WI38 (cell line): ENCODE results near the gene OPCML.

ENCODE experiments used
- H3K4me3 ChIP-seq: 2 replicates; pipeline ENCODE4 v1.5.1; 2011; ENCODE audit warnings: low read depth, mild to moderate bottlenecking, control low read depth, low read length
- TF ChIP-seq, protein P1 (sequence below): IDR thresholded peaks from 2 replicates; pipeline ENCODE4 v1.5.1; 2012; ENCODE audit warnings: low read depth, mild to moderate bottlenecking, control low read depth, low read length

OPCML gene

DNA sequence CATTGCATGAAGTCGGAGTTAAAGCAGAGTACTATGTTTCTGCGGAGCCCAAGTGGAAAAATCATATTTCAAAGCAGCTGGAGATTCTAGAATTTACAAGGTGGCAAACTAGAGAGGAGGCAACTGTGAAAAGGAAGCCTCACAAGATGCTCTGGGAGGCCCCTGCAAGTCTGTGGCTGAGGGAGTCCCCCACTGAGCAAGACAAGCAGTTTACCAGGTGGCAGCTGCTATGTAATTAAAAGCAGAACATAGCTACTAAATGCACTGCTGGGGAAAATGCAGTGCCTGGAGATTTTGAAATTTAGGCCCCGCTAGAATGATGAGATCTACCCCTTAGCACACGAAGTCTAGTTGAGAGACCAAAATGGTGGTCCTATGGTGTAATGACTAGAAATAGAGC lies 728.0 kb downstream of the OPCML start:
- TF ChIP-seq, protein P1, sequence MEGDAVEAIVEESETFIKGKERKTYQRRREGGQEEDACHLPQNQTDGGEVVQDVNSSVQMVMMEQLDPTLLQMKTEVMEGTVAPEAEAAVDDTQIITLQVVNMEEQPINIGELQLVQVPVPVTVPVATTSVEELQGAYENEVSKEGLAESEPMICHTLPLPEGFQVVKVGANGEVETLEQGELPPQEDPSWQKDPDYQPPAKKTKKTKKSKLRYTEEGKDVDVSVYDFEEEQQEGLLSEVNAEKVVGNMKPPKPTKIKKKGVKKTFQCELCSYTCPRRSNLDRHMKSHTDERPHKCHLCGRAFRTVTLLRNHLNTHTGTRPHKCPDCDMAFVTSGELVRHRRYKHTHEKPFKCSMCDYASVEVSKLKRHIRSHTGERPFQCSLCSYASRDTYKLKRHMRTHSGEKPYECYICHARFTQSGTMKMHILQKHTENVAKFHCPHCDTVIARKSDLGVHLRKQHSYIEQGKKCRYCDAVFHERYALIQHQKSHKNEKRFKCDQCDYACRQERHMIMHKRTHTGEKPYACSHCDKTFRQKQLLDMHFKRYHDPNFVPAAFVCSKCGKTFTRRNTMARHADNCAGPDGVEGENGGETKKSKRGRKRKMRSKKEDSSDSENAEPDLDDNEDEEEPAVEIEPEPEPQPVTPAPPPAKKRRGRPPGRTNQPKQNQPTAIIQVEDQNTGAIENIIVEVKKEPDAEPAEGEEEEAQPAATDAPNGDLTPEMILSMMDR: no peak
- no peak overlapping the region for H3K4me3 ChIP-seq

DNA sequence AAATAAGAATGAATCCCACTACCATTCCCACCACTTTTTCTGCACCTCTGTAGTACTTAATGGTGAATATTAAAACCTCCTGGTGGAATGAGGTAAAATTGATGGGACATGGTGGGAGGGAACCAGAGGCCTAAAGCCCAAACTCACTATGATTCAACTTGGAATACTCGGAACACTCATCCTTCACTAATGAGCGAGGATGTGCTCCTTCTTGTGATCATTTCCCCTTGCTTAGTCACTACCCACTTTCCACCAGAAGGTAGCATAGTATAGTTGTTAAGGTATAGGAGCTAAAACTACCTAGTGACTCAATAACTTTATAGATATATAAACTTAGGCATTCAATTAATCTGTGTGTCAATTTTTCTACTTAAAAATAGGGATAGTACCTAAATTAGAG lies 728.9 kb downstream of the OPCML start:
- H3K4me3 ChIP-seq: no peak overlapping the region

DNA sequence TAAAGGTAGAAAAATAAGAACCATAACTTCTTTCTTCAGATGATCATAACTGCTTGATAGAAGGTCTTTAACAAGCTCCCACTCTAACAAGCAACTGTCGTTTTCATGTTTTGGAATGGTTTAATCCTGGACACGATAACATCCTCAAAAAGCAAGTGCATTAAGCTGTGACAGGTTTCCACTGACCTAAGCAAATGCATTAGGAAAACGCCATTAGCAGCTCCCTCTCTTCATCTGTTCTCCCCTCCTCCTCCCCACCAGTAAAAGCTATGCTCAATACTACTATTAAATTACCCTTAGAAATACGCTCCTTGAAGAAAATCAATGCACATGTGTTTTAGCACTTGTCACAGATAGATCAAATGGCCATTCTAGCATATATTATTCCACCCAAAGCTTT lies 729.4 kb downstream of the OPCML start:
- H3K4me3 ChIP-seq: no peak overlapping the region
- TF ChIP-seq, protein P1: no peak

More for the DNA sequence above, 728.9 kb downstream of the OPCML start:
- TF ChIP-seq, protein P1: no peak

DNA sequence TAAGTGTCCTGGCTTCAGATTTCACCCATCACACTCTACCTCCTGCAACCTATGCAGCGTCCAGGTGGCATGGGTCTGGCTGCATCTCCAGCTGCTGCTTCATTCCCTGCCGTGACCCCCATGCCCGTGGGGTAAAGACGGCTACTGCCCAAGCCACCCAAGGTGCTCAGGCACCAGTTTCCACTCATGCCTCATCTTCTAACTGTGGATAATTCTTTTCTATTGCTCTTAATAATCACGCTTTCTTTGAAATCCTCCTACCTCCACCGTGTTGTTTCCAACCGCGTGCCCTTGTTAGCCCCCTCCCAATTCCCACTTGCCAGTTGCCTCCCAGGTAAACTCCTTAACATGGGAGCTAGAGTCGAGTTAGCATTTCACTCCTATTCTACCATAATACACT lies 738.5 kb downstream of the OPCML start:
- TF ChIP-seq, protein P1: no peak
- no peak overlapping the region for H3K4me3 ChIP-seq

DNA sequence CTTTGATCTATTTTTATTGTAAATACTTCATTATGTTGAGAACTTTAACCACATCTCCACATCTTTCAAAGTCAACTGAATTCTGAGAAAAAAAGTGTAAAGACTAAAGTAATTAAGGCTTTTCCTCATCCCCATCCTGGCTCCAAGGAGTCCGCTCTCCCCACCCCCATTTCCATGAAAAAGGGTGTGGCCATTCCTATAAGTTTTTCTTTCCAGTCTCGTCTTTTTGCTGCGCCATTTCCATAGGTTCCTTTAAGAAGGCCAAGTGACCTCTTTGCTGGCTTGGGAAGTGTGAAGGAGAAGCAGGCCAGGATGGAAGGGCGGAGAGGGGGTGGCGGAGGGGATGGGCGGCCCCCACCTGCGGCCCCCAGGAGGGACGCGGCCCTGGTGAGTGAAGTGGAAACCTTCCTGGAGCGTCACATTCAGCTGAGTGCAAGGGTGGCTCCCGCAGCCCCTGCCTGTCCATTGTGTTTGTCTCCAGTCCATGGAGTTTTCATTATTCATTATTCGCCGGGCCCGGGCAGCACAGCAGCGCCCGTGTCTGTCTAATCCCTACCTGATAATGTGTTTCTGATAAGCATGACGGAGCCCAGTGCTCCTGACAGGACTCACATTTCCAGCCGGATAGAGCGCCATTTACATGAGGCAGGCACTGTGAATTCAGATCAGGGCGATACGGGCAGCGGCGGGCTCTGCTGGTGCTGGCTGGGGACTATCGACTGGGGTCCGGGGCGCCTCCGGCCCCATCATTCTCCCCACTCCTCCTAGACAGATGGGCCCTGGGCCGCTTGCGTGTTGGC lies 739.8 kb downstream of the OPCML start:
- no peak overlapping the region for H3K4me3 ChIP-seq
- TF ChIP-seq, protein P1: no peak

DNA sequence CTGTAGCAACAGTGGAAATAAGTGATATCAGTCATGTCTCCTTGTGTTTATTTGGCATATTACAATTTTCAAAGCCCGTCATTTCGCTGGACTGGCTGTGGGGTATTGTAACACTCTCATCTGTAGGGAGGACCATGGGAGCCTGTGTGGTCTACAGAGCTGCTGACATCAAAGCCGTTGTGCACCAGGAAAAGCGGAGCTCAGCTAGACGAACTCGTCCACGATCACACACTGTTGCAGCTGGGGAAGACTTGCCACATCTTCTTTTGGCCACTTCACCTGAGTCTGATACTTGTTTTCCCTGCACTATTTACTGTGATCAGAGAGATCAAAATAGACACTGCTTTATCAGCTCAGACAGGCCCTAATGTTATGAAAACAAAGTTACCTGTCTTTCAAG lies 741.3 kb downstream of the OPCML start:
- H3K4me3 ChIP-seq: no peak overlapping the region
- TF ChIP-seq, protein P1: no peak

DNA sequence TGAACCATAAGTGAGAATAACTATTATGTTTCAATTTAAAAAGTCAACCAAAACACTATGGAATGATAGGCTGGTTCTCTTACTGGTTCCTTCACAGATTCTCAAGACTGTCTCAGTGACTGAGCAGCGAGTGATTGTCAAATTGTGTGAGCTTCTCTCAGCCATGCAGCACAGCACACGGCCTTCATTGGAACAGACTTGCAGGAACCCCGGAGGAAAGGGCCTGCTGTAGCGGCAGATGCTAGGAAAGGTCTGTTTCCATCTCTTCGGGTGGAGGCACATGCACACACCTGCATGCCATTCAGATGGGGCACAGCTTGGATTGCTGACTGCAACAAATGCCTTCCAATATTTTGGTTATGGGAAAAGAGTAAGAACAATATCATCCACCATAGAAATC lies 741.8 kb downstream of the OPCML start:
- TF ChIP-seq, protein P1: no peak
- H3K4me3 ChIP-seq: no peak overlapping the region
